HCT116 (cell line): ENCODE measurements around the gene SAP30L.

ENCODE experiments used
- RAD21 ChIP-seq: IDR thresholded peaks from 2 replicates; pipeline ENCODE4 v1.6.1; 2012; ENCODE audit warnings: low read depth, mild to moderate bottlenecking
- TF ChIP-seq, protein P1 (sequence below): IDR thresholded peaks from 2 replicates; pipeline ENCODE4 v1.6.1; 2012; ENCODE audit warnings: low read depth

DNA sequence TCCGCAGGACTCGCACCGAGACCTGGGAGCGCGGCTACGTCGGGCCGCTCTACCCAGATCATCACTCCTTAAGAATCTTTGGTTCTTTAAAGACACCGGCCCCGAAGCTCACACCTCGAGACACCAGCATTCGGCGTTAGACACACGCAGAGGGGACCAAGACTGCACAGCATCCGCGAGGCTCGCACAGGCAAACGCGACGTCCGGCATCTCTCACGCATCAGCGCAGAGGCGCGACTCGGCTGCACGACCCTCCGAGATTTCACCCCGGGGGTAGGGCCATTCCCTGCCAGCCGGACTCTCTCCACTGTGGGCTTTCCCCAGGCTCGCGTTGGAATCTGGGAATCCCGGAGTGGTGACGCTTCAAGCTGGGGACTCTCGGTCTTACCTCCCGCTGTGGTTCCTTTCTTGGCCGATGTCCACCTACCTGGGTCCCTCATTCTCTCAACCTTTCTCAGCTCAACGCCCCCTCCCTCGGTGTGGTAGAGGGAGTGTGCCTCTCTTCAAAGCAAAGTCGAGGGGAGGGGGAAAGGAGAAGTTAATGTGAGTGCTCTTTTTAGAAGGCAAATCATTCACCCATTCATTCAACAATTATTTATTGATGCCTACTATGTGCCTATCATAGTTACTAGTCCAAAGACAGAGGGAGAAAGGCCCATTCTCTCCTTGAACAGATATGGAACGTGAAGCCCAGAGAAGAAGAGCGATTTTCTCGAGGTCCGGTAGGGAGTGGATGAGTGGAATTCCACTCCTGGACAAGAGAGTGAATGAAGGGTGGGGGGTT lies 33.6 kb downstream of the SAP30L start:
- no peak for TF ChIP-seq RAD21
- TF ChIP-seq, protein P1, sequence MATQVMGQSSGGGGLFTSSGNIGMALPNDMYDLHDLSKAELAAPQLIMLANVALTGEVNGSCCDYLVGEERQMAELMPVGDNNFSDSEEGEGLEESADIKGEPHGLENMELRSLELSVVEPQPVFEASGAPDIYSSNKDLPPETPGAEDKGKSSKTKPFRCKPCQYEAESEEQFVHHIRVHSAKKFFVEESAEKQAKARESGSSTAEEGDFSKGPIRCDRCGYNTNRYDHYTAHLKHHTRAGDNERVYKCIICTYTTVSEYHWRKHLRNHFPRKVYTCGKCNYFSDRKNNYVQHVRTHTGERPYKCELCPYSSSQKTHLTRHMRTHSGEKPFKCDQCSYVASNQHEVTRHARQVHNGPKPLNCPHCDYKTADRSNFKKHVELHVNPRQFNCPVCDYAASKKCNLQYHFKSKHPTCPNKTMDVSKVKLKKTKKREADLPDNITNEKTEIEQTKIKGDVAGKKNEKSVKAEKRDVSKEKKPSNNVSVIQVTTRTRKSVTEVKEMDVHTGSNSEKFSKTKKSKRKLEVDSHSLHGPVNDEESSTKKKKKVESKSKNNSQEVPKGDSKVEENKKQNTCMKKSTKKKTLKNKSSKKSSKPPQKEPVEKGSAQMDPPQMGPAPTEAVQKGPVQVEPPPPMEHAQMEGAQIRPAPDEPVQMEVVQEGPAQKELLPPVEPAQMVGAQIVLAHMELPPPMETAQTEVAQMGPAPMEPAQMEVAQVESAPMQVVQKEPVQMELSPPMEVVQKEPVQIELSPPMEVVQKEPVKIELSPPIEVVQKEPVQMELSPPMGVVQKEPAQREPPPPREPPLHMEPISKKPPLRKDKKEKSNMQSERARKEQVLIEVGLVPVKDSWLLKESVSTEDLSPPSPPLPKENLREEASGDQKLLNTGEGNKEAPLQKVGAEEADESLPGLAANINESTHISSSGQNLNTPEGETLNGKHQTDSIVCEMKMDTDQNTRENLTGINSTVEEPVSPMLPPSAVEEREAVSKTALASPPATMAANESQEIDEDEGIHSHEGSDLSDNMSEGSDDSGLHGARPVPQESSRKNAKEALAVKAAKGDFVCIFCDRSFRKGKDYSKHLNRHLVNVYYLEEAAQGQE, result no peak
